ENCODE results near the gene KIF11.
A peak's percentile ranks its signal among the peaks of the same experiment; 100 is the strongest.

The KIF11 gene

GRCh38 chr10:92592761-92593618, at the start of gene KIF11:
KIF11 (plus strand) TSS chr10:92593130; CDS start chr10:92593376, 246 bp downstream.
- no peak for TF ChIP-seq CTCF (IDR thresholded peaks at IDR 0.05; ENCODE audit: insufficient read depth, low read length, poor library complexity, severe bottlenecking)
- peak within 1 kb of the TSS; percentile 95 for H3K4me3 ChIP-seq (replicated peaks; ENCODE audit: low read depth, low read length)
- no peaks in the 10 kb centered on the region for H3K27me3 ChIP-seq (replicated peaks; ENCODE audit: control insufficient read depth, insufficient read depth, low read length)
- peak; percentile 95 for DNase-seq (ENCODE audit: extremely low read depth, insufficient read length)
- no peaks in the 10 kb centered on the region for H3K36me3 ChIP-seq (ENCODE audit: control insufficient read depth, insufficient read depth, low read length)

- no peak for TF ChIP-seq CTCF (IDR thresholded peaks at IDR 0.05; ENCODE audit: insufficient read depth, low read length, poor library complexity, severe bottlenecking)
- DNase-seq (ENCODE audit: extremely low read depth, insufficient read length): no peak
- H3K4me3 ChIP-seq (replicated peaks; ENCODE audit: low read depth, low read length): no peak overlapping the region
- H3K36me3 ChIP-seq (ENCODE audit: control insufficient read depth, insufficient read depth, low read length): no peaks in the 10 kb centered on the region
- no peaks in the 10 kb centered on the region for H3K27me3 ChIP-seq (replicated peaks; ENCODE audit: control insufficient read depth, insufficient read depth, low read length)
Observed at GRCh38 chr10:92544296-92544695, 48.6 kb upstream of the KIF11 start.

- no peaks in the 10 kb centered on the region for H3K27me3 ChIP-seq (replicated peaks; ENCODE audit: control insufficient read depth, insufficient read depth, low read length)
- no peak overlapping the region for H3K4me3 ChIP-seq (replicated peaks; ENCODE audit: low read depth, low read length)
- DNase-seq (ENCODE audit: extremely low read depth, insufficient read length): no peak
- H3K36me3 ChIP-seq (ENCODE audit: control insufficient read depth, insufficient read depth, low read length): no peaks in the 10 kb centered on the region
- TF ChIP-seq CTCF (IDR thresholded peaks at IDR 0.05; ENCODE audit: insufficient read depth, low read length, poor library complexity, severe bottlenecking): no peak
Observed at GRCh38 chr10:92545556-92545955, 47.4 kb upstream of the KIF11 start.

- H3K27me3 ChIP-seq (replicated peaks; ENCODE audit: control insufficient read depth, insufficient read depth, low read length): no peaks in the 10 kb centered on the region
- TF ChIP-seq CTCF (IDR thresholded peaks at IDR 0.05; ENCODE audit: insufficient read depth, low read length, poor library complexity, severe bottlenecking): no peak
- no peak overlapping the region for H3K4me3 ChIP-seq (replicated peaks; ENCODE audit: low read depth, low read length)
- DNase-seq (ENCODE audit: extremely low read depth, insufficient read length): no peak
- no peaks in the 10 kb centered on the region for H3K36me3 ChIP-seq (ENCODE audit: control insufficient read depth, insufficient read depth, low read length)
Observed at GRCh38 chr10:92547676-92548075, 45.3 kb upstream of the KIF11 start.

GRCh38 chr10:92550924-92551323, 42.0 kb upstream of the KIF11 start:
- no peak overlapping the region for H3K4me3 ChIP-seq (replicated peaks; ENCODE audit: low read depth, low read length)
- DNase-seq (ENCODE audit: extremely low read depth, insufficient read length): no peak
- TF ChIP-seq CTCF (IDR thresholded peaks at IDR 0.05; ENCODE audit: insufficient read depth, low read length, poor library complexity, severe bottlenecking): no peak
- H3K36me3 ChIP-seq (ENCODE audit: control insufficient read depth, insufficient read depth, low read length): peaks cover 3% of the 10 kb centered on the region
- H3K27me3 ChIP-seq (replicated peaks; ENCODE audit: control insufficient read depth, insufficient read depth, low read length): no peaks in the 10 kb centered on the region
